HFF-Myc (cell line): ENCODE data around the gene NXT2.
"Not testable (repeated sequence)": the region's sequence is repeated elsewhere in the genome, so short reads cannot be mapped to it uniquely, and the experiment has no call there.

ENCODE experiments used
- DNase-seq: peaks from one replicate; pipeline ENCODE4 v3.0.0-alpha.2; 2011; ENCODE audit warnings: low read depth; ENCODE audit errors: extremely low read depth
- H3K4me3 ChIP-seq: replicated peaks from 2 replicates; pipeline ENCODE4 v1.5.1; 2011; ENCODE audit warnings: low read depth, mild to moderate bottlenecking, control low read depth, low read length
- TF ChIP-seq, protein P1 (sequence below): IDR thresholded peaks from 2 replicates; pipeline ENCODE4 v1.5.1; 2012; ENCODE audit warnings: mild to moderate bottlenecking, low read depth, low read length, control low read depth; ENCODE audit errors: missing control alignments

NXT2 gene

DNA sequence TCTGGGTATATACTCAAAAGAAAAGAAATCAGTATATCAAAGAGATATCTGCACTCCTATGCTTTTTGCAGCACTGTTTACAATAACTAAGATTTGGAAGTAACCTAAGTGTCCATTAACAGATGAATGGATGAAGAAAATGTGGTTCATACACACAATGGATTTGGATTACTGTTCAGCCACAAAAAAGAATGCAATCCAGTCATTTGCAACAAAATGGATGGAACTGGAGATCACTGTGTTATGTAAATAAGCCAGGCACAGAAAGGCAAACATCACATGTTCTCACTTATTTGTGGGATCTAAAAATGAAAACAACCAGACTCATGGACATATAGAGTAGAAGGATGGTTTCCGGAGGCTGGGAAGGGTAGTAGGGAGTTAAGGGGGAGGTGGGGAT is 17.6 kb upstream of the NXT2 start:
- no peak overlapping the region for H3K4me3 ChIP-seq
- TF ChIP-seq, protein P1, sequence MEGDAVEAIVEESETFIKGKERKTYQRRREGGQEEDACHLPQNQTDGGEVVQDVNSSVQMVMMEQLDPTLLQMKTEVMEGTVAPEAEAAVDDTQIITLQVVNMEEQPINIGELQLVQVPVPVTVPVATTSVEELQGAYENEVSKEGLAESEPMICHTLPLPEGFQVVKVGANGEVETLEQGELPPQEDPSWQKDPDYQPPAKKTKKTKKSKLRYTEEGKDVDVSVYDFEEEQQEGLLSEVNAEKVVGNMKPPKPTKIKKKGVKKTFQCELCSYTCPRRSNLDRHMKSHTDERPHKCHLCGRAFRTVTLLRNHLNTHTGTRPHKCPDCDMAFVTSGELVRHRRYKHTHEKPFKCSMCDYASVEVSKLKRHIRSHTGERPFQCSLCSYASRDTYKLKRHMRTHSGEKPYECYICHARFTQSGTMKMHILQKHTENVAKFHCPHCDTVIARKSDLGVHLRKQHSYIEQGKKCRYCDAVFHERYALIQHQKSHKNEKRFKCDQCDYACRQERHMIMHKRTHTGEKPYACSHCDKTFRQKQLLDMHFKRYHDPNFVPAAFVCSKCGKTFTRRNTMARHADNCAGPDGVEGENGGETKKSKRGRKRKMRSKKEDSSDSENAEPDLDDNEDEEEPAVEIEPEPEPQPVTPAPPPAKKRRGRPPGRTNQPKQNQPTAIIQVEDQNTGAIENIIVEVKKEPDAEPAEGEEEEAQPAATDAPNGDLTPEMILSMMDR, result no peak
- DNase-seq, result no peak

DNA sequence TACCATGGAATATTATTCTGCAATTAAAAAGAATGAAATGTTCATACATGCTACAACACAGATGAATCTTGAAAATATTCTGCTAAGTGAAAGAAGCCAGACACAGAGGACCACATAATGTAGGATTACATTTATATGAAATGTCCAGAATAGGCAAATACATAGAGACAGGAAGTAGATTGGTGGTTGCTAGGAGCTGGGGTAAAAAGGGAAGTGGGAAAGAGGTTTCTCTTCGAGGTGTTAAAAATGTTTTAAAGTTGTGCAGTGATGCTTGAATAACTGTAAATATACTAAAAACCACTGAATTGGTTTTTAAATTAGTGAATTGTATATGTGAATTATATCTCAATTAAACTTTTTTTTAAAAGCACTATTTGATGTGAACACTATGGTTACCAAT is 3.6 kb upstream of the NXT2 start:
- H3K4me3 ChIP-seq, result no peak overlapping the region
- TF ChIP-seq, protein P1, result no peak
- no peak for DNase-seq

DNA sequence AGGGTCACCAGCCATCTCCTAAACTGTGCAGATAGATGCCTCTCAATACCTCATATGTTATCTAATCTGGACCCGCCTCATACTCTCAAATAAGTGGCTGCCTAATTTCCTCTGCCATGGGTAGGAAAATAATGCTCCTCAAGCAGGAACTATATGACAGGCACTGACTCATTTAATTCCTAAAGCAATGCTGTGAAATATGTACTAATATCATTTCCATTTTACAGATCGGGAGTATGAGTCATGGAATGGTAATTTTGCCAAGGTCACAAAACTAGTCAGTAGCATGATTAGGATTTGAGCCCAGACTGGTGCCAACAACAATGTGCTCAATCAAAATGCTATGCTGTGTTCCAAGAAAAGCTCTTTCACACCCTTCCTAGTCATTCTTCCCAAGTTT is 3.0 kb upstream of the NXT2 start:
- no peak for DNase-seq

DNA sequence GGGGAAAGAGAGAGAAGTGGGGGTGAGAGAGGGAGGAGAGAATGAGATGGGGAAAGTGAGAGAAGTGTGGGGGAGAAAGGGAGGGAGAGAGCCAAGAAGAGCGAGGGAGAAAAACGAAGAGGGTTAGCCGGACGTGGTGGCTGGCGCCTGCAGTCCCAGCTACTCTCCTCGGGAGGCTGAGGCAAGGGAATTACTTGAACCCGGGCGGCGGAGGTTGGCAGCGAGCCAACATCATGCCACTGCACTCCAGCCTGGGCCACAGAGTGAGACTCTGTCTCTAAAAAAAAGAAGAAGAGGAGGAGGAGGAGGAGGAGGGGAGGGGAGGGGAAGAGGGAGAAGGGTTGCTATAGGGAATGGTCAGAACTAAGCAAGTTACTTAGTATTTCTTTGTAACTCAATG is 1.7 kb upstream of the NXT2 start:
- DNase-seq, result no peak
- no peak overlapping the region for H3K4me3 ChIP-seq
- TF ChIP-seq, protein P1, result no peak

More for the DNA sequence above, 3.0 kb upstream of the NXT2 start:
- H3K4me3 ChIP-seq, result no peak overlapping the region
- TF ChIP-seq, protein P1, result no peak

- H3K4me3 ChIP-seq, result no peak overlapping the region
- TF ChIP-seq, protein P1, result no peak
- no peak for DNase-seq
Measured at GRCh38 chrX:109535578-109535977, 1.1 kb upstream of the NXT2 start.

GRCh38 chrX:109537324-109537665 is 651 bp downstream of the NXT2 start:
- peak overlapping the region; percentile 55 for H3K4me3 ChIP-seq
- peak; percentile 5 for DNase-seq
- TF ChIP-seq, protein P1, result no peak

DNA sequence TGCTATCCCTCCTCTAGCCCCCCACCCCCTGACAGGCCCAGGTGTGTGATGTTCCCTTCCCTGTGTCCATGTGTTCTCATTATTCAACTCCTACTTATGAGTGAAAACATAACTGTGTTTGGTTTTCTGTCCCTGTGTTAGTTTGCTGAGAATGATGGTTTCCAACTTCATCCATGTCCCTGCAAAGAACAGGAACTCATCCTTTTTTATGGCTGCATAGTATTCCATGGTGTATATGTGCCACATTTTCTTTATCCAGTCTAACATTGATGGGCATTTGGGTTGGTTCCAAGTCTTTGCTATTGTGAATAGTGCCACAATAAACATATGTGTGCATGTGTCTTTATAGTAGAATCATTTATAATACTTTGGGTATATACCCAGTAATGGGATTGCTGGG is 2.4 kb downstream of the NXT2 start:
- not testable (repeated sequence) for H3K4me3 ChIP-seq, DNase-seq

- H3K4me3 ChIP-seq, result no peak overlapping the region
- no peak for DNase-seq
- TF ChIP-seq, protein P1, result no peak
Measured at GRCh38 chrX:109553862-109554261, 17.2 kb downstream of the NXT2 start.

GRCh38 chrX:109576083-109576482 is 39.4 kb downstream of the NXT2 start:
- not testable (repeated sequence) for H3K4me3 ChIP-seq, DNase-seq
